ENCODE results near the gene SCGB1C1.
A peak's percentile ranks its signal among the peaks of the same experiment; 100 is the strongest.

Gene SCGB1C1

GRCh38 chr11:207208-207862 is 14.5 kb downstream of the SCGB1C1 start, which contains the start of the genes BET1L and RIC8A:
Gene BET1L, minus strand, starts transcription at chr11:207399. Its CDS starts 78 bp downstream, at chr11:207321.
Gene RIC8A, plus strand, starts transcription at chr11:207708. Its CDS starts 1,147 bp downstream, at chr11:208855.
- peak; percentile 100 for DNase-seq (ENCODE audit: low spot score)
- TF ChIP-seq CTCF (IDR thresholded peaks at IDR 0.05; ENCODE audit: extremely low read depth, insufficient read depth, missing control alignments): peak; percentile 2
- in situ Hi-C loops (cut with MboI; ENCODE audit: low pct_unique_long_range_greater_than_20kb, low sequenced_read_pairs, unreplicated experiment): no loop called here

GRCh38 chr11:207863-208180 is 14.9 kb downstream of the SCGB1C1 start:
- peak; percentile 60 for DNase-seq (ENCODE audit: low spot score)
- in situ Hi-C loops (cut with MboI; ENCODE audit: low pct_unique_long_range_greater_than_20kb, low sequenced_read_pairs, unreplicated experiment): no loop called here
- no peak for TF ChIP-seq CTCF (IDR thresholded peaks at IDR 0.05; ENCODE audit: extremely low read depth, insufficient read depth, missing control alignments)

DNA sequence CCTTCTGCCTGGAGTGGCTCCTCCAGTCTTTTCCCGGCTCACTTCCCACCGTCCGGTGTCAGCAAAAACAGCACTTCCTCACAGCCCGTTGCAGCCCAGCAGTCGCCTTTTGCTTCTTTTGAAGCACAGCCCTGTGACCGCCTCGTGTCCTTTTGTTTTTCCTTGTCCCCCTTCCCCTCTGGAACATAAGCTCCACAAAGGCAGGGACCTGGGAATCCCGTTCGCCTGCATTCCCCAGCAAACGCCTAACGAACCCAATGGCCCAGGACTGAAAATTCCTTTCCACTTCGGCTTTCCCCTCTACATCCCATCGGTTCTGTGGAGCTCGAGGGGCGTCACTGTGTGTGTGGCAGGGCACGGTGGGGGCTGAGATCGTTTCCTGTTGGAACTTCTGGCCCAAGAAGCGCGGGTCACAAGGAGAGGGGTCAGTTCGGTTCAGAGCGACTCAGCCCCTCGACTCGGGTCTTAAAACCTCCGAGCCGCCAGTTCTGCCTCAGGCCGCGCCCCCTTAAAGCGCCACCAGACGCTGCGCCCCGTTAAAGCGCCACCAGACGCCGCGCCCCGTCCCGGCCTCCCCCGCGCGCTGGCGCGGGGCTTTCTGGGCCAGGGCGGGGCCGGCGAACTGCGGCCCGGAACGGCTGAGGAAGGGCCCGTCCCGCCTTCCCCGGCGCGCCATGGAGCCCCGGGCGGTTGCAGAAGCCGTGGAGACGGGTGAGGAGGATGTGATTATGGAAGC is 15.5 kb downstream of the SCGB1C1 start:
- peak; percentile 96 for DNase-seq (ENCODE audit: low spot score)
- in situ Hi-C loops (cut with MboI; ENCODE audit: low pct_unique_long_range_greater_than_20kb, low sequenced_read_pairs, unreplicated experiment): no loop called here
- TF ChIP-seq CTCF (IDR thresholded peaks at IDR 0.05; ENCODE audit: extremely low read depth, insufficient read depth, missing control alignments): peak; percentile 15

- in situ Hi-C loops (cut with MboI; ENCODE audit: low pct_unique_long_range_greater_than_20kb, low sequenced_read_pairs, unreplicated experiment): no loop called here
- peak; percentile 37 for DNase-seq (ENCODE audit: low spot score)
- no peak for TF ChIP-seq CTCF (IDR thresholded peaks at IDR 0.05; ENCODE audit: extremely low read depth, insufficient read depth, missing control alignments)
These were observed 16.0 kb downstream of the SCGB1C1 start for GRCh38 chr11:208917-209260.

DNA sequence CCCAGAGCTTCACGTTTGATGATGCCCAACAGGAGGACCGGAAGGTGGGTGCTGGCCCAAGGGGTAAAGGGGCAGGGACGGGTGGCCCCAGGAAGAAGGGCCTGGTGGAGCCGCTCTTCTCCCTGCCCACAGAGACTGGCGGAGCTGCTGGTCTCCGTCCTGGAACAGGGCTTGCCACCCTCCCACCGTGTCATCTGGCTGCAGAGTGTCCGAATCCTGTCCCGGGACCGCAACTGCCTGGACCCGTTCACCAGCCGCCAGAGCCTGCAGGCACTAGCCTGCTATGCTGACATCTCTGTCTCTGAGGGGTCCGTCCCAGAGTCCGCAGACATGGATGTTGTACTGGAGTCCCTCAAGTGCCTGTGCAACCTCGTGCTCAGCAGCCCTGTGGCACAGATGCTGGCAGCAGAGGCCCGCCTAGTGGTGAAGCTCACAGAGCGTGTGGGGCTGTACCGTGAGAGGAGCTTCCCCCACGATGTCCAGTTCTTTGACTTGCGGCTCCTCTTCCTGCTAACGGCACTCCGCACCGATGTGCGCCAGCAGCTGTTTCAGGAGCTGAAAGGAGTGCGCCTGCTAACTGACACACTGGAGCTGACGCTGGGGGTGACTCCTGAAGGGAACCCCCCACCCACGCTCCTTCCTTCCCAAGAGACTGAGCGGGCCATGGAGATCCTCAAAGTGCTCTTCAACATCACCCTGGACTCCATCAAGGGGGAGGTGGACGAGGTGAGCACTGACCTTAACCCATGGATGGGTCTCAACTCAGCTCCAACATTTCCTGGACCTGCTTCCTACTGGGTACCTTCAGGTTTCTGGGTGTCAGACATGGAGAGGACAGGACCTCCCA is 16.6 kb downstream of the SCGB1C1 start:
- no peak for TF ChIP-seq CTCF (IDR thresholded peaks at IDR 0.05; ENCODE audit: extremely low read depth, insufficient read depth, missing control alignments)
- in situ Hi-C loops (cut with MboI; ENCODE audit: low pct_unique_long_range_greater_than_20kb, low sequenced_read_pairs, unreplicated experiment): no loop called here
- no peak for DNase-seq (ENCODE audit: low spot score)

DNA sequence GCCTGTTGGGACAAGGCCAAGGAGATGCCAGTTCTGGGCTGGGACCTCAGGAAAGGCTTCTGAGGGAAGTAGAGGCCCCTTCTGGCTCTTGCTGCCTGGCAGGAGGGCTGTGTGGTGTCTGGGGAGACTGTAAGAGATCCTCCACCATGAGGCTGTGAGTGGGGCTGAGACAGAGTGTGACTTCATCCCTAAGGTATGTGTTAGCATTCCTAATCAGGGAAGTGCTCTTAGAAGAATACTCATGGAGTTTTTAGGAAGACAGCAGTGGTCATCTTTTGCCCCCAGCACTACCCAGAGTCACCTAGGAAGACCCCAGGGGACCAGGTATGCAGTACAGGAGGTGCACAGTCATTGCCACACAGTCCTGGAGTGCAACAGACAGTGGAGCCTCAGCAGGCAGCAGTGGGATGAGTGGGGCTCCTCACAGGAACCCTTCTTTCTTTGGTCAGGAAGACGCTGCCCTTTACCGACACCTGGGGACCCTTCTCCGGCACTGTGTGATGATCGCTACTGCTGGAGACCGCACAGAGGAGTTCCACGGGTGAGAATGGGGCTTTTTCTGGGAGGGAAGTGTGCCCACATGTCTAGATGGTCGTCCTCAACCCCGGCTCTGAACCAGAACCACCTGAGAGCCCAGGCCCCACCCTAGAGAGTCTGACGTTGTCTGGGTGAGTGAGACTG is 17.4 kb downstream of the SCGB1C1 start:
- no peak for DNase-seq (ENCODE audit: low spot score)
- TF ChIP-seq CTCF (IDR thresholded peaks at IDR 0.05; ENCODE audit: extremely low read depth, insufficient read depth, missing control alignments): no peak
- in situ Hi-C loops (cut with MboI; ENCODE audit: low pct_unique_long_range_greater_than_20kb, low sequenced_read_pairs, unreplicated experiment): no loop called here

Data from GM13977 (cell line).